GM12872 (cell line): Measurements from ENCODE around the gene CDIP1.
A peak's percentile ranks its signal among the peaks of the same experiment; 100 is the strongest.

Experiments used
- TF ChIP-seq, protein P1 (sequence below): IDR thresholded peaks from 3 replicates; pipeline ENCODE4 v1.5.1; 2011; ENCODE audit warnings: low read depth, mild to moderate bottlenecking, low read length, moderate library complexity; ENCODE audit not compliant: insufficient read depth

Gene CDIP1

DNA sequence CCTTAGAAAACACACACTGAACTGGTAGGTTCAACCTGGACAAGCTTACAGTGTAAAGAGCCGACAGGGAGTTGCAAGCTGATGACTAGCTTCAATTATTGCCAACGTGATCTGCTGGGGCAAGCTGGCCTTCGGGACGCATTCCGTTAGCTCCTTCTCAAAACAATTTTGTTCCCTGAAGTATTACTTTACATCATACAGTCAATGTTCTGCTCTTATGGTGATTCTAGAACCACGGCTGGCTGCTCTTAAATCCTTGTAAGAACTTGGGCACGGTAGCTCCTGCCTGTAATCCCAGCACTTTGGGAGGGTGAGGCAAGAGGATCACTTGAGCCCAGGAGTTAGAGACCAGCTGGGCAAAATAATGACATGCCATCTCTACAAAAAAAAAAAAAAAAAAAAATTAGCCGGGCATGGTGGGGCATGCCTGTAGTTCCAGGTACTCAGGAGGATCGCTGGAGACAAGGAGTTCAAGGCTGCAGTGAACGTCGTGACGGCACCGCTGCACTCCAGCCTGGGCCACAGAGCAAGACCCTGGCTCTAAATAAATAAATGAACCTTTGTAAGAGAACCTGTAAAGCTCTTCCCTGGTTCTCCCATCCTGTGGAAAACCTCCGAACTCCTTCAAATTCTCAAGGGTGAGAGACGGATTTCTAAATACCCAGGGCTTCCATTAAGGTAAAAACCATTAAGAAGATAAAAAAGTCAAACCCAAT, 2.0 kb downstream of the CDIP1 start:
- TF ChIP-seq, protein P1, sequence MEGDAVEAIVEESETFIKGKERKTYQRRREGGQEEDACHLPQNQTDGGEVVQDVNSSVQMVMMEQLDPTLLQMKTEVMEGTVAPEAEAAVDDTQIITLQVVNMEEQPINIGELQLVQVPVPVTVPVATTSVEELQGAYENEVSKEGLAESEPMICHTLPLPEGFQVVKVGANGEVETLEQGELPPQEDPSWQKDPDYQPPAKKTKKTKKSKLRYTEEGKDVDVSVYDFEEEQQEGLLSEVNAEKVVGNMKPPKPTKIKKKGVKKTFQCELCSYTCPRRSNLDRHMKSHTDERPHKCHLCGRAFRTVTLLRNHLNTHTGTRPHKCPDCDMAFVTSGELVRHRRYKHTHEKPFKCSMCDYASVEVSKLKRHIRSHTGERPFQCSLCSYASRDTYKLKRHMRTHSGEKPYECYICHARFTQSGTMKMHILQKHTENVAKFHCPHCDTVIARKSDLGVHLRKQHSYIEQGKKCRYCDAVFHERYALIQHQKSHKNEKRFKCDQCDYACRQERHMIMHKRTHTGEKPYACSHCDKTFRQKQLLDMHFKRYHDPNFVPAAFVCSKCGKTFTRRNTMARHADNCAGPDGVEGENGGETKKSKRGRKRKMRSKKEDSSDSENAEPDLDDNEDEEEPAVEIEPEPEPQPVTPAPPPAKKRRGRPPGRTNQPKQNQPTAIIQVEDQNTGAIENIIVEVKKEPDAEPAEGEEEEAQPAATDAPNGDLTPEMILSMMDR: no peak

DNA sequence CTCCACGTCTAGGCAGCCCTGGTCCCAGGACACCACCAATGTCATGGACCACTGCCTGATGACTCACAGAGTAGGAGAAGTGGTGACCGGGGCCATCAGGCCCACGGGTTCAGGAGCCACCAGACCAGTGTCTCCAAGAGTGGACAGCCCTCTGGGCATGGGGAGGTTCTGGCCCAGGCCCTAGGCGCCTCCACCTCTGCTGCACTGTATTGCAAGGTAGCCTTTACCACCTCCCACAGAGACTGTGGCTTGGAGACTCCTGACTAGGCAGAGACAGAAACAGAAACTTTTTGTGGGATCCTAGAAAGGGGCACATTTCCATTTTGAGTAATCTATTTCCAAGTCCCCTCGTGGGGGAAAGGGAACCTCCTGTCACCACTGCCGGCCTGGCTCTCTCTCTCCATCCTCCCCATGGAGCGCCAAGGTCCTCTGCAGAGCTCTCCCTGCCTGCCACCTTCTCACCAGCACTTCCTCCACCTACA, 2.9 kb downstream of the CDIP1 start:
- TF ChIP-seq, protein P1: 0 out of 3 replicates have a peak, but pooled peaks have one; percentile 7

DNA sequence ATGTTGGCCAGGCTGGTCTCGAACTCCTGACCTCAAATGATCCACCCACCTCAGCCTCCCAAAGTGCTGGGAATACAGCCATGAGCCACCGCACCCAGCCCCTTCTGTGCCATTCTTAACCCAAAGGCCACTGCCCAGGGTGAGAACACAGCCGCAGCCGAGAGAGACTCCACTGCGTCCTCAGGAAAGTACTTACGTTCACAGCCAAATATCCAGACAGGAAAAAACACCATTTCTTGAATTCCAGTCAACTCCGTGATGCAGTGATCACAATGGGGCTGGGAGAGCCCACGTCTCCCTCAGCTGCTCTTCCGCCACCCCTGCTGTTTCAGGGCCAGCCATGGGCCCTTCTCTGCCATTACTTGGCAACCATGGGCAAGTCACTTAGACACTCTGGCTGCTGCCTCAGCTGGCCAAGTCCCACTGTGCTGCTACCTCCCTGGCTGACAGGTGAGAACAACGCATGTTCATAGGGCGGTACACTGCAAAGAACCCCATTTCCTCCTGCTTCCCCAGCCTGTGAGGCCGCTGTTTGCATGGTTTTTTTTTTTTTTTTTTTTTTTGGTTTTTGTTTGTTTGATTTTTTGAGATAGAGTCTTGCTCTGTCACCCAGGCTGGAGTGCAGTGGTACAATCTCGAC, 4.3 kb downstream of the CDIP1 start:
- TF ChIP-seq, protein P1: no peak

DNA sequence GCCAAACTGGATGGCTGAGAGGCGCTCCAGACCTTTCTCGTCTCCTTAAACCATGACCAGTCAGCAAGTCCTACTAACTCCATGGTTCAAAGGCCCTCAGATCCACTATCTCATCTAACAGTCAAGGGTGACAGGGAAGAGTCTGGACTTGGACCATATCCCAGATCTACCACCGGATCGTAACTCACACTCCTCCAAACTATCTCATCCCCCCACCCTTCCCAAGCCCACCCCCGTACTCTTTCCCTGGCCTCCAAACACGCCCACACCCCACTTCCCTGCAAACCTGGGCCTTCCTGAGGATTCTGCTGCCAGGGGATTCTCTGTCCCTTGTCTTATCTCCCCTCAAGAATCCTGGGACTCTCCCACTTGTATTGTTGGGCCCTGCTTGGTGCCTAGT, 5.1 kb downstream of the CDIP1 start:
- TF ChIP-seq, protein P1: no peak

DNA sequence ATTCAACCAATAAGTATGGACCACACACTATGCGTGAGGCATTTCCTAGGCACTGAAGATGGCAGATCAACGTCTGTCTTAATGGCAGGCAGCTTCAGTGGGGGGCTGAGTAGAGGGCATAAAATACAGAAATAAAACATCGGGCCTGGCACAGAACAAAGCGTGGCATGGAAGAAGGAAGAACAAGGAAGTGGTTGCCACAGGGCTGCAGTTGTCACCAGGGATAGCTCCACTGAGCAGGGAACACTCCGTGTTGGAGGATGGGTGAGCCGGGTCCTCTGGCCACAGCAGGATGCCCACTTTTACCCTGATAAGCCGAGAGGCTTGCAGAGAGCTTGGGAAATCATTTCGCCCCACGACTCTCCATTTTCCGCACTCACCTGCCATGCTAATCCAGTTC, 6.3 kb downstream of the CDIP1 start:
- TF ChIP-seq, protein P1: no peak

DNA sequence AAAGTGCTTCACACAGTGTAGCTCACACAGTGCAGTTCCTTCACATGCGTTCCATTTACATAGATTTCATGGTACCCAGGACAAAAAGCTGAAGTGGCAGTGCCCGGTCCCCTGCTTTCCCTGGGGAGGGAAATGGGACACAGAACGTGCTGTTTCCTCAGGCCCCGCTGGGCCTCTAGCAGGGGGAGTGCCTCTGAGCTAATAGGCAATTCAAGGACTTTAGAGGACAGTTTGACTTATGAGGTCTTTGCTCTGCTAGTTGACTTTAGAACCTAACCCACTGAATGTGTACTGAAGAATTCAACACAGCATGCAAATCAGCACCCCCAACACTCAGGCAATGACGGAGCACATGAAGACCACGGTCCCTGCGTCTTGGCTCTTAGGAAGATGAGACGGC, 6.8 kb downstream of the CDIP1 start:
- TF ChIP-seq, protein P1: no peak

DNA sequence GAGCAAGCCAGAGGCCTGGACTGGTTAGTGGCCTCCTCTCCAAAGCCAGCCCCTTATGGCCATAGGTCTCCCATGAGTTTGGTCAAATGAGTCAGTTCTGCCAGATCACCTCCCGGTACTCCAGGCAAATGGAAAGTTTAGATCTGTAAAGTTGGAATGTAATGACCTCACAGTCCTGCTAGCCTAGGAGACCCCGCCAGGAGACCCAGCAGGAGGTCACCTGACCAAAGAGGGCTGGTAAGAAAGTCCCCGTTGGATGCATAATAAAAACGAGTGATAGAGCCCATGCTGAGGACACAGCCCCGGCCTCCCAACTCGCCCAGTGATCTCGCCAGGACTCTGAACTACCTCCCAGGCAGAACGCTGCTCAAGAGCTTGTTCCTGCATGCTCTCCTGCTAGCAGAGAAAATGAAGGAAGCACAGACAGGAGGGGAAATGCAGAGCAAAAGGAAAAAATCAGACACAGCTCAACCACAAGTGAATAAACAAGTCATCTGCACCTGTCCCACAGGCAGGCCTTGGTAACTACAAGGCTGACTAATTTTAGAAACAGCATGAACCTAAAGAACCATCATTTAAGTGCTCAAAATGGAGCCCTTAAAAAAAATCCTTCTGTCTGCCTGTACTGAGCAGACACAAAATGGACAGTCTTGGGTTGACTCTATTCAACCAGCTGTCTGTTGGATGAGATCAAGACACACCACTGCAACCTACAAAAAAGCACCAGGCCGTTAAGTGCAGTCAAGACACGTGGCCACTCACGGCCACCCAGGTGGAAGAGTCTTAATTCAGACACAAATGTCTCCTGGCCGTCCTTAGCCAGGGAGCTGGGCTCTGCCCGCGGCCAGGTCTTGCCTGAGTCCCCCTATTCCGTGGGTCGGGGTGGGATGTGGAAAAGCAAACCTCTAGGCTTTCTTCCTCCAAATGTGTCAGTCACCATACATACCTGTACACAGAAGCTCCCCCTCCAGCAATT, 9.2 kb downstream of the CDIP1 start:
- TF ChIP-seq, protein P1: 0 out of 3 replicates have a peak, but pooled peaks have one; percentile 10
